Immature natural killer cell (primary cell): ENCODE measurements around the gene SCCPDH. TPM values are rescaled to one million over a fixed set of nuclear protein-coding genes. Genes with fewer than 3 reads are reported as not detected.
"Not testable (repeated sequence)": the region's sequence is repeated elsewhere in the genome, so short reads cannot be mapped to it uniquely, and the experiment has no call there.

Experiments
- DNase-seq, 3 donors: peaks; one replicate each; pipeline ENCODE4 v3.0.0; 2022; ENCODE audit warnings: mixed read lengths in 1 of 3
- H3K27ac Mint-ChIP-seq, 6 donors: one replicate each; pipeline ENCODE4 v1.8.0; 2020; ENCODE audit warnings: mixed read lengths in 6 of 6, mild to moderate bottlenecking in 5 of 6, inconsistent platforms in 4 of 6, moderate library complexity in 3 of 6
- H3K27me3 Mint-ChIP-seq, 3 donors: one replicate each; pipeline ENCODE4 v1.8.0; 2020 to 2021; ENCODE audit warnings: low read depth in 3 of 3, mild to moderate bottlenecking in 3 of 3, mixed read lengths in 3 of 3, moderate library complexity in 3 of 3, inconsistent platforms in 1 of 3
- H3K36me3 Mint-ChIP-seq, 3 donors: one replicate each; pipeline ENCODE4 v1.8.0; 2020; ENCODE audit warnings: mixed read lengths in 3 of 3, inconsistent platforms in 2 of 3, mild to moderate bottlenecking in 2 of 3
- H3K4me1 Mint-ChIP-seq, 2 donors: one replicate each; pipeline ENCODE4 v1.8.0; 2020; ENCODE audit warnings: inconsistent platforms in 2 of 2, mild to moderate bottlenecking in 2 of 2, mixed read lengths in 2 of 2, moderate library complexity in 1 of 2
- H3K4me3 Mint-ChIP-seq, 5 donors: one replicate each; pipeline ENCODE4 v1.8.0; 2020; ENCODE audit warnings: mild to moderate bottlenecking in 5 of 5, mixed read lengths in 5 of 5, inconsistent platforms in 3 of 5, moderate library complexity in 3 of 5
- H3K9me3 Mint-ChIP-seq, 6 donors: one replicate each; pipeline ENCODE4 v1.8.0; 2020; ENCODE audit warnings: mild to moderate bottlenecking in 6 of 6, mixed read lengths in 6 of 6, inconsistent platforms in 4 of 6, moderate library complexity in 3 of 6
- polyA plus RNA-seq, 3 donors: library from polyadenylated mRNA; unstranded; fragments of 300-500 nt; fragmentation: Illumina TruSeq; gene quantifications; one replicate each; pipeline ENCODE4 v1.2.3, GENCODE V29; 2021

The SCCPDH gene
- polyA plus RNA-seq, 3 donors from 2014 or later: 21.0 to 35.6 (median 29.4) TPM

GRCh38 chr1:246735735-246736134, 11.5 kb downstream of the SCCPDH start:
- peaks cover 1 to 2% (median 2%) of the 10 kb centered on the region in 3 donors for H3K27me3 Mint-ChIP-seq
- peaks cover 28 to 55% (median 35%) of the 10 kb centered on the region in 3 donors for H3K36me3 Mint-ChIP-seq

DNA sequence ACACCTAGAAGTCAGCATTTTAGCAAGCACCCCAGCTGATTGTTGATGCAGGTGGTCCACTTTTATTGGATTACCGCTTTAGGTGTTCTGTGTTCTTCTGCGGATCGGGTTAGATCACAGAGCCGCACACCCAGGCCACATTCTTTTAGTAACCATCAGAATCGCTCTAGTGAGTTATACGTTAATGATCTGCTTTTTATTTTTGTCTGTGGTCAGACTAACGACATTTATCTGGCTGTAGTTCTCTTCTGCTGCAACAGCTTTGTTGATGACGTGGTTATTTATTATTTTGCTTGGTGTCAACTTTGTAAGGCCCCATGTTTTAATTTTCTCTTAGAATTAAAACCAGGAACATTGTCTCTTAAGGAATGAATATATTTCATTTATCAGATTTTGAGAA, 18.2 kb downstream of the SCCPDH start:
- DNase-seq: no peak
- Mint-ChIP-seq H3K27ac (no peak overlapping the region), H3K9me3 (peaks cover 0 to 5% (median 0%) of the 10 kb centered on the region in 6 donors)

More at GRCh38 chr1:246735735-246736134, 11.5 kb downstream of the SCCPDH start:
- DNase-seq: no peak
- no peak overlapping the region for H3K27ac Mint-ChIP-seq
- H3K9me3 Mint-ChIP-seq: peaks cover 0 to 5% (median 0%) of the 10 kb centered on the region in 6 donors
- peaks cover 0 to 6% of the 10 kb centered on the region in 2 donors for H3K4me1 Mint-ChIP-seq
- H3K4me3 Mint-ChIP-seq: no peak overlapping the region

GRCh38 chr1:246746155-246746554, 21.9 kb downstream of the SCCPDH start:
- DNase-seq, H3K27me3 Mint-ChIP-seq, H3K4me3 Mint-ChIP-seq, H3K27ac Mint-ChIP-seq, H3K9me3 Mint-ChIP-seq, H3K4me1 Mint-ChIP-seq: not testable (repeated sequence)
- peaks cover 16 to 25% (median 23%) of the 10 kb centered on the region in 3 donors for H3K36me3 Mint-ChIP-seq

More for the DNA sequence above, 18.2 kb downstream of the SCCPDH start:
- Mint-ChIP-seq H3K27me3 (peaks cover 0 to 3% (median 0%) of the 10 kb centered on the region in 3 donors), H3K4me1 (no peaks in the 10 kb centered on the region), H3K36me3 (peaks cover 26 to 45% (median 40%) of the 10 kb centered on the region in 3 donors), H3K4me3 (no peak overlapping the region)

DNA sequence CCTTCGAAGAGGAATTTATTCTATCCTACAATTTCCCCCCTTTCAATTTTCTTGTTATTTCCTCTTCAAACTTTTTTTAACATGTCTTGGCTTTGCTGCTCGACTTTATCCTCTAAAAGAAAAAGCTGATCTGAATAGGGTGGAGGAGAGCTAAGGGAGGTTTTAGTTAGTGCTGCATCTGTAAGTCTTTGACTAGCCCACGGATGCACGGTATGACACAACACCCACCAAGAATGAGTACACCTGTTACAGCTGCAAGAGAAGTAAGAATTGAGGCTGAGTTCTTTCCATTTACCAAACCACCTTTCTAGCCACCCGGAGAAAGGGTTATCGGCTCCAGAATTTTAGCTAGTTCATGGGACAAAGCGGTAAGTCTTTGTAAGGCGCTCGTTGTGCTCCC, 23.8 kb downstream of the SCCPDH start:
- Mint-ChIP-seq H3K4me3 (no peak overlapping the region), H3K4me1 (no peaks in the 10 kb centered on the region), H3K36me3 (peaks cover 3 to 8% (median 6%) of the 10 kb centered on the region in 3 donors), H3K27ac (no peak overlapping the region), H3K9me3 (no peaks in the 10 kb centered on the region), H3K27me3 (no peaks in the 10 kb centered on the region)
- DNase-seq: no peak

DNA sequence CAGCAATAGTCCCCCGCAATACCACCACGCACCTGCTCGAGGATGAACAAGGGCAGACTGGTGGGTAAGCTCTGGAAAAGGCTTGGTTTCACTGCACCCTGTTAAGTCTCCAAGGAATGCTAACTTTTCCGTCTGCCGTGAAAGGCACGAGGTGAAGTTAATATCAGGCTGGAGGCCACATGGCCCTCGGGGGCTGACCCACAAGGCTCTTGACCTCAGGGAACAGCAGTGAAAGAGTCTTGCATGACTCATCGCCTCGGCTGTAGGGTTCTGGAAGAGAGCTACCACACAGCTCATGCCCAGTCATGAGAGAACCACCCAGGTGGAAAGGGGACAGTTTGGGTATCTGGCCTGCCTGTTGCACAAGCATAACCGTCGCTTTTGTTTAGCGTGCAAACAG, 24.7 kb downstream of the SCCPDH start:
- H3K27me3 Mint-ChIP-seq: no peaks in the 10 kb centered on the region
- H3K9me3 Mint-ChIP-seq: no peaks in the 10 kb centered on the region
- H3K36me3 Mint-ChIP-seq: peaks cover 3 to 8% (median 5%) of the 10 kb centered on the region in 3 donors
- no peak overlapping the region for H3K4me3 Mint-ChIP-seq
- H3K4me1 Mint-ChIP-seq: no peaks in the 10 kb centered on the region
- no peak overlapping the region for H3K27ac Mint-ChIP-seq
- DNase-seq: no peak

DNA sequence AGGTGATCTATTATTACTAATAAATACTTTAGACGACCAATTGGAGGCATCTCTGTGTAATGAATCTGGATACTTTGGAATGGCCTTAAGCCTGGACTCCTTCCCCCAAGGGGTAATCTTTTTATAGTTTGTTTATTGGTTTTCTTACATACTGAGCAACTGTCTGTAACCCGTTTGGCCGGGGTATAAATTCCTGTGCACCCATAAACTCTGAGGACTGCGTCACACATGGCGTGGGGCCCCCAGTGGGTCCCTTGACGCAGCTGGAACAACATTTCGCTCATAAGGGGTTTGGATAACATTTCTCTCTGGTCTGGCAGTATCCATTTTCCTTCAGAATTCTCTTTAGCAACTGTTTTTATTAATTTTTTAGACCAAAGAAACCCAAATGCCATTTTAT, 26.5 kb downstream of the SCCPDH start:
- no peak overlapping the region for H3K27ac Mint-ChIP-seq
- H3K27me3 Mint-ChIP-seq: no peaks in the 10 kb centered on the region
- no peaks in the 10 kb centered on the region for H3K9me3 Mint-ChIP-seq
- H3K4me3 Mint-ChIP-seq: no peak overlapping the region
- no peak for DNase-seq
- no peaks in the 10 kb centered on the region for H3K4me1 Mint-ChIP-seq
- H3K36me3 Mint-ChIP-seq: peaks cover 0 to 3% (median 0%) of the 10 kb centered on the region in 3 donors

GRCh38 chr1:246753670-246754535, 29.7 kb downstream of the SCCPDH start:
- Mint-ChIP-seq H3K4me3 (no peak overlapping the region), H3K27ac (no peak overlapping the region), H3K27me3 (no peaks in the 10 kb centered on the region), H3K4me1 (no peaks in the 10 kb centered on the region), H3K36me3 (peaks cover 0 to 1% (median 0%) of the 10 kb centered on the region in 3 donors), H3K9me3 (no peaks in the 10 kb centered on the region)
- peak; percentile 31 to 51 (median 49) for DNase-seq

DNA sequence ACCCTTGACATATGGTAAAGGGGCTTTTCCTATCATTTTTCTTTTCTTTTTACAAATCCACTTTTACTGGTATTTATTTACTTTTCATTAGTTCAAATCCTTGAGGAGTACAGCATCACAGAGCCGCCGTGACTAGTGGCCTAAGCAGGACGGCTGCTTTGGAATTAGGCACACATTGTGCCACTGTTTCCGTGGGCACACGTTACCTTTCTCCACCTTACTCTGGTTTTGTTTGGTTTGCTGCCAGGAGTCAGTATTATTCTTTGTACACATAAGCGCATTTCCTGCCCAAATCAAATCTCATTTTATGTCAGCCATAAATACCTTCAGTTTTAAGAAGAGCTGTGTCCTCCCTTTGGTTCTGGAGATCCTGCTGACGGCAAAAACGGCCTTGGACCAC, 31.2 kb downstream of the SCCPDH start:
- no peak for DNase-seq
- Mint-ChIP-seq H3K27me3 (no peaks in the 10 kb centered on the region), H3K9me3 (no peaks in the 10 kb centered on the region), H3K4me3 (no peak overlapping the region), H3K4me1 (no peaks in the 10 kb centered on the region), H3K36me3 (peaks cover 4 to 5% (median 5%) of the 10 kb centered on the region in 3 donors), H3K27ac (no peak overlapping the region)

- H3K36me3 Mint-ChIP-seq: peaks cover 22 to 30% (median 29%) of the 10 kb centered on the region in 3 donors
Observed at GRCh38 chr1:246760422-246761347, 36.5 kb downstream of the SCCPDH start.

GRCh38 chr1:246761396-246761795, 37.2 kb downstream of the SCCPDH start:
- Mint-ChIP-seq H3K4me3 (no peak overlapping the region), H3K9me3 (no peaks in the 10 kb centered on the region), H3K27me3 (no peaks in the 10 kb centered on the region), H3K36me3 (peaks cover 22 to 34% (median 30%) of the 10 kb centered on the region in 3 donors), H3K4me1 (no peaks in the 10 kb centered on the region), H3K27ac (peak overlapping the region in 1 of 6 donors; percentile 4)
- no peak for DNase-seq

More at GRCh38 chr1:246760422-246761347, 36.5 kb downstream of the SCCPDH start:
- Mint-ChIP-seq H3K27ac (no peak overlapping the region), H3K27me3 (no peaks in the 10 kb centered on the region), H3K4me3 (no peak overlapping the region), H3K9me3 (no peaks in the 10 kb centered on the region), H3K4me1 (no peaks in the 10 kb centered on the region)
- no peak for DNase-seq

GRCh38 chr1:246765521-246765920, 41.3 kb downstream of the SCCPDH start:
- Mint-ChIP-seq H3K9me3 (no peaks in the 10 kb centered on the region), H3K27ac (no peak overlapping the region), H3K36me3 (peaks cover 21 to 39% (median 34%) of the 10 kb centered on the region in 3 donors), H3K4me3 (no peak overlapping the region), H3K27me3 (no peaks in the 10 kb centered on the region), H3K4me1 (no peaks in the 10 kb centered on the region)
- DNase-seq: no peak

- Mint-ChIP-seq H3K4me1 (no peaks in the 10 kb centered on the region), H3K27ac (peak overlapping the region in 1 of 6 donors; percentile 65), H3K27me3 (no peaks in the 10 kb centered on the region), H3K9me3 (no peaks in the 10 kb centered on the region), H3K36me3 (peaks cover 13 to 33% (median 26%) of the 10 kb centered on the region in 3 donors), H3K4me3 (no peak overlapping the region)
- DNase-seq: no peak
Observed at GRCh38 chr1:246768403-246769020, 44.3 kb downstream of the SCCPDH start.

GRCh38 chr1:246769306-246769705, 45.1 kb downstream of the SCCPDH start:
- Mint-ChIP-seq H3K27me3 (no peaks in the 10 kb centered on the region), H3K9me3 (no peaks in the 10 kb centered on the region), H3K36me3 (peaks cover 8 to 32% (median 25%) of the 10 kb centered on the region in 3 donors), H3K27ac (no peak overlapping the region), H3K4me3 (no peak overlapping the region), H3K4me1 (no peaks in the 10 kb centered on the region)
- no peak for DNase-seq
